WTC11 (cell line): ENCODE results near the gene LHX5. TPM values are rescaled to one million over a fixed set of nuclear protein-coding genes. Genes with fewer than 3 reads are reported as not detected.

Experiments
- ATAC-seq: fragments of 200-7000 bp; cut with Tn5 transposase; 2 replicates; pipeline ENCODE4 v1.10.0; 2021; ENCODE audit warnings: mild to moderate bottlenecking, moderate library complexity
- CTCF ChIA-PET: fragments of 300-600 bp; sonication (Branson Sonifier 250); formaldehyde crosslinking; loops from one replicate; lab custom pipeline; 2021; ENCODE audit warnings: antibody characterized with exemption; lab: Charles Lee
- POLR2A ChIA-PET: fragments of 350-600 bp; sonication (Branson Sonifier 250); formaldehyde crosslinking; loops from one replicate; lab custom pipeline; 2021; ENCODE audit warnings: antibody characterized with exemption; lab: Charles Lee
- DNase-seq: peaks from one replicate; pipeline ENCODE4 v3.0.0; 2021; ENCODE audit warnings: low spot score
- H3K27ac Mint-ChIP-seq: 2 replicates; pipeline ENCODE4 v1.8.0; 2021; ENCODE audit warnings: mixed read lengths
- H3K27me3 Mint-ChIP-seq: 2 replicates; pipeline ENCODE4 v1.8.0; 2021; ENCODE audit warnings: low read depth, mild to moderate bottlenecking, moderate library complexity, mixed read lengths
- H3K36me3 Mint-ChIP-seq: 2 replicates; pipeline ENCODE4 v1.8.0; 2021; ENCODE audit warnings: mixed read lengths
- H3K4me1 Mint-ChIP-seq: 2 replicates; pipeline ENCODE4 v1.8.0; 2022; ENCODE audit warnings: mixed read lengths
- H3K4me3 Mint-ChIP-seq: 2 replicates; pipeline ENCODE4 v1.8.0; 2021; ENCODE audit warnings: mild to moderate bottlenecking, moderate library complexity, mixed read lengths
- H3K9me3 Mint-ChIP-seq: 2 replicates; pipeline ENCODE4 v1.8.0; 2021; ENCODE audit warnings: mixed read lengths
- ATF3 ChIP-seq: sonication (generic); formaldehyde crosslinking; conservative IDR thresholded peaks from 2 replicates; pipeline ENCODE4 v1.8.1; 2022; ENCODE audit warnings: mild to moderate bottlenecking, missing genetic modification reagents
- CREB1 ChIP-seq: sonication (generic); formaldehyde crosslinking; IDR thresholded peaks from 2 replicates; pipeline ENCODE4 v1.8.0; 2023; ENCODE audit warnings: mild to moderate bottlenecking, missing genetic modification reagents
- E2F1 ChIP-seq: sonication (generic); formaldehyde crosslinking; IDR thresholded peaks from 2 replicates; pipeline ENCODE4 v1.8.0; 2022; ENCODE audit warnings: mild to moderate bottlenecking, missing genetic modification reagents
- FOXK1 ChIP-seq: sonication (generic); formaldehyde crosslinking; IDR thresholded peaks from 2 replicates; pipeline ENCODE4 v1.8.0; 2022; ENCODE audit warnings: mild to moderate bottlenecking, moderate library complexity, missing genetic modification reagents
- FOXP4 ChIP-seq: sonication (generic); formaldehyde crosslinking; IDR thresholded peaks from 2 replicates; pipeline ENCODE4 v1.8.0; 2022; ENCODE audit warnings: mild to moderate bottlenecking, missing genetic modification reagents
- MLX ChIP-seq: sonication (generic); formaldehyde crosslinking; IDR thresholded peaks from 2 replicates; pipeline ENCODE4 v1.8.1; 2023; ENCODE audit warnings: mild to moderate bottlenecking, missing genetic modification reagents, moderate library complexity
- NFYB ChIP-seq: sonication (generic); formaldehyde crosslinking; conservative IDR thresholded peaks from 2 replicates; pipeline ENCODE4 v1.8.0; 2022; ENCODE audit warnings: low read depth, missing genetic modification reagents
- NR2C2 ChIP-seq: sonication (generic); formaldehyde crosslinking; IDR thresholded peaks from 2 replicates; pipeline ENCODE4 v1.8.0; 2022; ENCODE audit warnings: mild to moderate bottlenecking, missing genetic modification reagents
- PRDM15 ChIP-seq: sonication (generic); formaldehyde crosslinking; IDR thresholded peaks from 2 replicates; pipeline ENCODE4 v1.8.0; 2022; ENCODE audit warnings: missing genetic modification reagents
- PREB ChIP-seq: sonication (generic); formaldehyde crosslinking; IDR thresholded peaks from 2 replicates; pipeline ENCODE4 v1.8.1; 2022; ENCODE audit warnings: mild to moderate bottlenecking, missing genetic modification reagents, moderate library complexity, borderline replicate concordance
- RORB ChIP-seq: fragments of 250-450 bp; sonication (Bioruptor Pico); IDR thresholded peaks from 2 replicates; pipeline ENCODE4 v1.9.0; 2021; ENCODE audit warnings: mild to moderate bottlenecking
- USF1 ChIP-seq: sonication (generic); formaldehyde crosslinking; IDR thresholded peaks from 2 replicates; pipeline ENCODE4 v1.8.0; 2022; ENCODE audit warnings: mild to moderate bottlenecking, missing genetic modification reagents
- ZNF232 ChIP-seq: sonication (generic); formaldehyde crosslinking; IDR thresholded peaks from 2 replicates; pipeline ENCODE4 v1.8.0; 2022; ENCODE audit warnings: mild to moderate bottlenecking, missing genetic modification reagents
- ZNF317 ChIP-seq: sonication (generic); formaldehyde crosslinking; IDR thresholded peaks from 2 replicates; pipeline ENCODE4 v1.8.1; 2023; ENCODE audit warnings: low read depth, mild to moderate bottlenecking, moderate library complexity, missing genetic modification reagents, borderline replicate concordance
- ZNF512 ChIP-seq: sonication (generic); formaldehyde crosslinking; IDR thresholded peaks from 2 replicates; pipeline ENCODE4 v1.8.1; 2022; ENCODE audit warnings: missing genetic modification reagents, borderline replicate concordance
- ZNF671 ChIP-seq: fragments of 250-450 bp; sonication (Bioruptor Pico); IDR thresholded peaks from 2 replicates; pipeline ENCODE4 v1.8.0; 2021; ENCODE audit warnings: mild to moderate bottlenecking
- total RNA-seq: library from RNA; stranded (reverse); gene quantifications from 3 replicates; pipeline ENCODE4 v1.2.3, GENCODE V29; 2021

LHX5 gene
- total RNA-seq, 1 experiment from 2014 or later, result 3.0 TPM

GRCh38 chr12:113422886-113423669 lies 48.6 kb downstream of the LHX5 start:
- CTCF ChIA-PET, result interaction anchor here (0.6 to 1.1 kb wide), 3 partner anchors 10 to 288 kb away, joined by 3 to 4 read pairs (median 3); partner anchors contain the start of gene RASAL1
- Mint-ChIP-seq H3K27me3 (no peaks in the 10 kb centered on the region), H3K36me3 (no peaks in the 10 kb centered on the region), H3K27ac (no peak overlapping the region), H3K9me3 (no peaks in the 10 kb centered on the region), H3K4me3 (no peak overlapping the region), H3K4me1 (peaks cover 16% of the 10 kb centered on the region)
- no peak for DNase-seq
- no peak for ATAC-seq
- no peak for TF ChIP-seq ATF3 (CRISPR knock-in tag)
- TF ChIP-seq PREB (CRISPR knock-in tag), result no peak
- TF ChIP-seq ZNF512 (CRISPR knock-in tag), result no peak
- TF ChIP-seq FOXP4, result no peak
- TF ChIP-seq RORB (CRISPR knock-in tag), result no peak
- TF ChIP-seq E2F1, result no peak
- TF ChIP-seq CREB1 (CRISPR knock-in tag), result no peak
- no peak for TF ChIP-seq MLX (CRISPR knock-in tag)
- no peak for TF ChIP-seq ZNF317
- no peak for TF ChIP-seq NFYB (CRISPR knock-in tag)
- TF ChIP-seq FOXK1 (CRISPR knock-in tag), result no peak
- TF ChIP-seq ZNF232 (CRISPR knock-in tag), result no peak
- TF ChIP-seq USF1 (CRISPR knock-in tag), result no peak
- POLR2A ChIA-PET, result no interaction called here

GRCh38 chr12:113422030-113422885 lies 49.4 kb downstream of the LHX5 start, which contains the start of gene SDSL:
TSS of gene SDSL (plus strand) at chr12:113422380. CDS start at chr12:113427983, 5,603 bp downstream.
- peak; percentile 55 for ATAC-seq
- Mint-ChIP-seq H3K27ac (peak within 1 kb of the TSS; percentile 83), H3K36me3 (no peaks in the 10 kb centered on the region), H3K27me3 (no peaks in the 10 kb centered on the region), H3K4me3 (peak within 1 kb of the TSS; percentile 39), H3K9me3 (no peaks in the 10 kb centered on the region), H3K4me1 (peaks cover 16% of the 10 kb centered on the region)
- CTCF ChIA-PET, result interaction anchor here (0.9 to 1.2 kb wide), 5 partner anchors 9 to 287 kb away, joined by 3 to 4 read pairs (median 3); partner anchors contain the start of gene RASAL1
- POLR2A ChIA-PET, result no interaction called here
- peak; percentile 38 for DNase-seq
- TF ChIP-seq ATF3 (CRISPR knock-in tag) (no peak), NR2C2 (CRISPR knock-in tag) (no peak), PRDM15 (peak; percentile 82), ZNF671 (CRISPR knock-in tag) (no peak)
